GM12878 (cell line): ENCODE results near the gene TIAM1. TPM values are rescaled to one million over a fixed set of nuclear protein-coding genes. Genes with fewer than 3 reads are reported as not detected.

Experiments
- ATAC-seq: fragments of 200-7000 bp; cut with Tn5 transposase; 3 replicates; pipeline ENCODE4 v1.9.1; 2020; ENCODE audit warnings: mild to moderate bottlenecking, moderate library complexity
- BruUV-seq: library from RNA; stranded (reverse); fragments of 400-500 nt; replicated peaks from 2 replicates; lab custom pipeline; 2021; lab: Mats Ljungman, UMichigan
- CTCF ChIA-PET: fragments of 300-600 bp; sonication (Branson Sonifier 250); formaldehyde crosslinking; extraction: SDS; loops from one replicate; lab custom pipeline; 2021; ENCODE audit warnings: inconsistent platforms; lab: Yijun Ruan, JAX
- POLR2A ChIA-PET: fragments of 350-600 bp; formaldehyde crosslinking; extraction: SDS; loops from one replicate; lab custom pipeline; 2021; ENCODE audit warnings: inconsistent platforms; lab: Charles Lee
- RAD21 ChIA-PET: fragments of 300-600 bp; sonication (Branson Sonifier 250); formaldehyde crosslinking; loops from one replicate; lab custom pipeline; 2023; ENCODE audit warnings: antibody characterized with exemption; ENCODE audit not compliant: unreplicated experiment; lab: Charles Lee
- SMC1A ChIA-PET: fragments of 300-600 bp; sonication (Branson Sonifier 250); formaldehyde crosslinking; loops from one replicate; lab custom pipeline; 2023; ENCODE audit not compliant: unreplicated experiment, uncharacterized antibody; lab: Charles Lee
- DNase-seq: peaks from one replicate; pipeline ENCODE4 v3.0.0-alpha.2; 2011; ENCODE audit warnings: low read depth, low spot score
- FAIRE-seq: peaks from 3 replicates; lab custom pipeline; 2011; peaks lifted over from hg19 to GRCh38; lab: Jason Lieb, UNC
- H2AFZ ChIP-seq: 2 replicates; pipeline ENCODE4 v1.6.0; 2011; ENCODE audit warnings: low read depth, low read length, control low read depth; ENCODE audit not compliant: control insufficient read depth
- H3K27ac ChIP-seq: 2 replicates; pipeline ENCODE4 v1.5.1; 2011; ENCODE audit warnings: control low read depth; ENCODE audit not compliant: control insufficient read depth, insufficient read depth
- H3K27me3 ChIP-seq, 2 experiments: replicated peaks in 1 of 2; 2 replicates each; pipeline versions ENCODE4 v1.6.0 to v1.6.1; 2011; ENCODE audit warnings: low read length in 1 of 2; ENCODE audit not compliant: control insufficient read depth in 2 of 2, insufficient read depth in 2 of 2
- H3K36me3 ChIP-seq, 2 experiments: 2 replicates each; pipeline ENCODE4 v1.5.1; 2011; ENCODE audit warnings: low read length in 1 of 2; ENCODE audit not compliant: control insufficient read depth in 2 of 2, insufficient read depth in 2 of 2
- H3K4me1 ChIP-seq: 2 replicates; pipeline ENCODE4 v1.6.1; 2011; ENCODE audit warnings: mild to moderate bottlenecking, low read length, moderate library complexity, mixed read lengths; ENCODE audit not compliant: control insufficient read depth, insufficient read depth
- H3K4me2 ChIP-seq: 2 replicates; pipeline ENCODE4 v1.6.0; 2011; ENCODE audit warnings: control low read depth; ENCODE audit not compliant: control insufficient read depth, insufficient read depth
- H3K4me3 ChIP-seq: fragments of 200-600 bp; sonication (generic); 2 replicates; pipeline ENCODE4 v1.5.1; 2016
- H3K79me2 ChIP-seq: 2 replicates; pipeline ENCODE4 v1.6.0; 2011; ENCODE audit warnings: low read length; ENCODE audit not compliant: control insufficient read depth, insufficient read depth
- H3K9ac ChIP-seq: 2 replicates; pipeline ENCODE4 v1.8.0; 2011; ENCODE audit warnings: low read length, control low read depth, mixed read lengths; ENCODE audit not compliant: control insufficient read depth, insufficient read depth
- H3K9me3 ChIP-seq: replicated peaks from 3 replicates; pipeline ENCODE4 v1.5.1; 2011; ENCODE audit warnings: mild to moderate bottlenecking, low read length; ENCODE audit not compliant: control insufficient read depth, insufficient read depth
- H4K20me1 ChIP-seq: 2 replicates; pipeline ENCODE4 v1.6.0; 2011; ENCODE audit not compliant: control insufficient read depth, insufficient read depth
- BHLHE40 ChIP-seq, 2 experiments: fragments of 450-650 bp in 1 of 2; IDR thresholded peaks; 2 replicates each; pipeline ENCODE4 v1.6.1; 2011 to 2017; ENCODE audit warnings: low read depth in 2 of 2, borderline replicate concordance in 1 of 2, improper control_type of control experiment in 1 of 2, low read length in 1 of 2, mild to moderate bottlenecking in 1 of 2
- BRCA1 ChIP-seq: IDR thresholded peaks from 2 replicates; pipeline ENCODE4 v1.6.1; 2011; ENCODE audit warnings: low read depth, low read length, improper control_type of control experiment
- ETV6 ChIP-seq, 2 experiments: fragments of 450-650 bp in 1 of 2; IDR thresholded peaks in 1 of 2; conservative IDR thresholded peaks in 1 of 2; 2 replicates each; pipeline ENCODE4 v1.6.1; 2014; ENCODE audit warnings: antibody characterized with exemption in 1 of 2, borderline replicate concordance in 1 of 2, low read depth in 1 of 2, mild to moderate bottlenecking in 1 of 2, moderate library complexity in 1 of 2
- HDAC2 ChIP-seq: fragments of 200-600 bp; sonication (generic); IDR thresholded peaks from 2 replicates; pipeline ENCODE4 v1.6.1; 2017
- MEF2A ChIP-seq: IDR thresholded peaks from 2 replicates; pipeline ENCODE4 v1.6.1; 2011; ENCODE audit warnings: low read depth, mild to moderate bottlenecking, low read length, moderate library complexity; ENCODE audit not compliant: insufficient read depth
- MTA2 ChIP-seq: fragments of 450-650 bp; IDR thresholded peaks from 2 replicates; pipeline ENCODE4 v1.6.1; 2016; ENCODE audit warnings: low read depth, mild to moderate bottlenecking, moderate library complexity
- NFYB ChIP-seq: IDR thresholded peaks from 2 replicates; pipeline ENCODE4 v1.6.1; 2011; ENCODE audit warnings: low read depth, mild to moderate bottlenecking, low read length, improper control_type of control experiment, moderate library complexity; ENCODE audit not compliant: insufficient read depth
- NR2C1 ChIP-seq: fragments of 450-650 bp; IDR thresholded peaks from 2 replicates; pipeline ENCODE4 v1.6.1; 2017; ENCODE audit warnings: antibody characterized with exemption, mild to moderate bottlenecking, moderate library complexity
- SMAD1 ChIP-seq: fragments of 450-650 bp; IDR thresholded peaks from 2 replicates; pipeline ENCODE4 v1.6.1; 2018; ENCODE audit warnings: mild to moderate bottlenecking, low read depth; ENCODE audit not compliant: partially characterized antibody
- SPI1 ChIP-seq: IDR thresholded peaks from 2 replicates; pipeline ENCODE4 v1.6.1; 2011; ENCODE audit warnings: low read depth, mild to moderate bottlenecking, low read length, moderate library complexity, borderline replicate concordance; ENCODE audit not compliant: insufficient read depth
- SUZ12 ChIP-seq: fragments of 200-600 bp; sonication (generic); IDR thresholded peaks from one replicate; pipeline ENCODE4 v1.6.1; 2018; ENCODE audit warnings: antibody characterized with exemption, mild to moderate bottlenecking; ENCODE audit not compliant: unreplicated experiment
- ZNF622 ChIP-seq: fragments of 450-650 bp; IDR thresholded peaks from 2 replicates; pipeline ENCODE4 v1.6.1; 2017; ENCODE audit warnings: mild to moderate bottlenecking, inconsistent platforms
- ZSCAN29 ChIP-seq: fragments of 450-650 bp; IDR thresholded peaks from 2 replicates; pipeline ENCODE4 v1.6.1; 2017; ENCODE audit warnings: mild to moderate bottlenecking, moderate library complexity
- WGBS: methylation state at CpG from one replicate; pipeline ENCODE4 v1.1.6; 2016; ENCODE audit warnings: low lambda C conversion rate; ENCODE audit not compliant: insufficient replicate concordance, insufficient coverage; ENCODE audit errors: missing lambda C conversion rate; 5-methylcytosine and 5-hydroxymethylcytosine counted together
- in situ Hi-C: fragments of 300-500 bp; cut with MboI; formaldehyde crosslinking; loops from 9 replicates; pipeline ENCODE4 v1.14.3; 2018; ENCODE audit warnings: mixed read lengths
- intact Hi-C: fragments of 100-400 bp; cut with micrococcal nuclease; formaldehyde crosslinking; loops from one replicate; pipeline ENCODE4 v1.14.2; 2022; ENCODE audit not compliant: unreplicated experiment
- polyA plus RNA-seq, 11 experiments: library from polyadenylated mRNA; depleted of rRNA in 4 of 11; unstranded in 6 of 11; stranded (reverse) in 5 of 11; fragments of >200 nt; fragmentation: Nextera tagmentation in 4 of 11; fragmentation: Illumina TruSeq in 1 of 11; extraction: Ambion mirVana in 4 of 11; extraction: Trizol in 1 of 11; gene quantifications; 1 replicate in 1 of 11; 2 replicates in 10 of 11; pipeline versions ENCODE4 v1.2.1 to v1.2.3, GENCODE V29; 2011 to 2016; ENCODE audit warnings: inconsistent platforms in 2 of 11, missing spikeins in 2 of 11, low read depth in 1 of 11
- total RNA-seq, 4 experiments: library from RNA; depleted of rRNA in 3 of 4; stranded (reverse); fragments of >200 nt in 3 of 4; fragmentation: Illumina TruSeq in 1 of 4; extraction: Trizol in 1 of 4; gene quantifications; 2 replicates each; pipeline versions ENCODE4 v1.2.1 to v1.2.3, GENCODE V29; 2013 to 2021
- TF ChIP-seq, protein P1 (sequence below): fragments of 450-650 bp; formaldehyde crosslinking; IDR thresholded peaks from 2 replicates; pipeline ENCODE4 v1.4.0; 2022; ENCODE audit warnings: mild to moderate bottlenecking, moderate library complexity
- TF ChIP-seq, protein P2 (sequence below): IDR thresholded peaks from 2 replicates; pipeline ENCODE4 v1.6.1; 2012; ENCODE audit warnings: low read depth, low read length, improper control_type of control experiment

The TIAM1 gene
- total and polyA plus RNA-seq, 10 of the 15 experiments (the other 5 are each of a cell fraction or from before 2014, with no cell fraction given), result 0.31 to 35.9 (median 0.78) TPM

- no TSS peak for BruUV-seq
- WGBS, result 29% methylated on average over 3 of the region's 3 CpGs
These were observed 90.4 kb downstream of the TIAM1 start for GRCh38 chr21:31253684-31254083.

GRCh38 chr21:31252611-31253010, 91.5 kb downstream of the TIAM1 start:
- no peaks in the 10 kb centered on the region for H3K4me1 ChIP-seq
- H3K9me3 ChIP-seq, result no peaks in the 10 kb centered on the region
- no peaks in the 10 kb centered on the region for H3K79me2 ChIP-seq
- TF ChIP-seq SUZ12, result no peak
- no peak for TF ChIP-seq SMAD1
- TF ChIP-seq BRCA1, result no peak
- TF ChIP-seq ZSCAN29, result no peak
- TF ChIP-seq ETV6 (conservative IDR thresholded peaks at IDR 0.05 in 1 of 2, IDR thresholded peaks at IDR 0.05 in 1 of 2; ENCODE audit: borderline replicate concordance in 1 of 2, low read depth in 1 of 2), result no peak
- TF ChIP-seq BHLHE40 (IDR thresholded peaks at IDR 0.05; ENCODE audit: borderline replicate concordance in 1 of 2, low read depth in 2 of 2, low read length in 1 of 2), result no peak
- no peak for TF ChIP-seq MTA2
- TF ChIP-seq, protein P1, sequence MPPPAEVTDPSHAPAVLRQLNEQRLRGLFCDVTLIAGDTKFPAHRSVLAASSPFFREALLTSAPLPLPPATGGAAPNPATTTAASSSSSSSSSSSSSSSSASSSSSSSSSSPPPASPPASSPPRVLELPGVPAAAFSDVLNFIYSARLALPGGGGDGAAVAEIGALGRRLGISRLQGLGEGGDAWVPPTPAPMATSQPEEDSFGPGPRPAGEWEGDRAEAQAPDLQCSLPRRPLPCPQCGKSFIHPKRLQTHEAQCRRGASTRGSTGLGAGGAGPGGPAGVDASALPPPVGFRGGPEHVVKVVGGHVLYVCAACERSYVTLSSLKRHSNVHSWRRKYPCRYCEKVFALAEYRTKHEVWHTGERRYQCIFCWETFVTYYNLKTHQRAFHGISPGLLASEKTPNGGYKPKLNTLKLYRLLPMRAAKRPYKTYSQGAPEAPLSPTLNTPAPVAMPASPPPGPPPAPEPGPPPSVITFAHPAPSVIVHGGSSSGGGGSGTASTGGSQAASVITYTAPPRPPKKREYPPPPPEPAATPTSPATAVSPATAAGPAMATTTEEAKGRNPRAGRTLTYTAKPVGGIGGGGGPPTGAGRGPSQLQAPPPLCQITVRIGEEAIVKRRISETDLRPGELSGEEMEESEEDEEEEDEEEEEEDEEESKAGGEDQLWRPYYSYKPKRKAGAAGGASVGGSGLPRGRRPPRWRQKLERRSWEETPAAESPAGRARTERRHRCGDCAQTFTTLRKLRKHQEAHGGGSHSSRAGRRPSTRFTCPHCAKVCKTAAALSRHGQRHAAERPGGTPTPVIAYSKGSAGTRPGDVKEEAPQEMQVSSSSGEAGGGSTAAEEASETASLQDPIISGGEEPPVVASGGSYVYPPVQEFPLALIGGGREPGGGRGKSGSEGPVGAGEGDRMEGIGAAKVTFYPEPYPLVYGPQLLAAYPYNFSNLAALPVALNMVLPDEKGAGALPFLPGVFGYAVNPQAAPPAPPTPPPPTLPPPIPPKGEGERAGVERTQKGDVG (CRISPR knock-in tag), result no peak
- TF ChIP-seq, all 136 proteins: peak for 0
- BruUV-seq, result no TSS peak
- intact Hi-C loops (no loop called here), in situ Hi-C loops (no loop called here)
- H3K27ac ChIP-seq, result no peak overlapping the region
- WGBS, result 11% methylated on average over 6 of the region's 6 CpGs
- no peak overlapping the region for H3K4me3 ChIP-seq
- no peak for DNase-seq
- ChIA-PET SMC1A (interaction anchor here (1.2 to 1.5 kb wide), 5 partner anchors 9 to 47 kb away, joined by 3 to 5 read pairs (median 4); no protein-coding TSS in a partner anchor), POLR2A (interaction anchor here (0.5 kb wide), 1 partner anchor 9 kb away, joined by 3 read pairs; no protein-coding TSS in a partner anchor), RAD21 (no interaction called here), CTCF (interaction anchor here (0.9 to 1.1 kb wide), 2 partner anchors 16 to 64 kb away, joined by 3 read pairs; no protein-coding TSS in a partner anchor)
- H2AFZ ChIP-seq, result no peak overlapping the region
- no peak for FAIRE-seq
- H3K9ac ChIP-seq, result no peak overlapping the region
- no peak overlapping the region for H3K4me2 ChIP-seq
- no peak for ATAC-seq
- no peaks in the 10 kb centered on the region for H3K36me3 ChIP-seq
- H4K20me1 ChIP-seq, result no peaks in the 10 kb centered on the region
- H3K27me3 ChIP-seq, result no peaks in the 10 kb centered on the region

More at GRCh38 chr21:31253684-31254083, 90.4 kb downstream of the TIAM1 start:
- in situ Hi-C loops (no loop called here), intact Hi-C loops (no loop called here)
- Histone ChIP-seq H3K79me2 (no peaks in the 10 kb centered on the region), H4K20me1 (no peaks in the 10 kb centered on the region)
- no peak for DNase-seq
- CTCF ChIA-PET, result interaction anchor here (1.1 kb wide), 1 partner anchor 30 kb away, joined by 3 read pairs; no protein-coding TSS in a partner anchor
- RAD21 ChIA-PET, result no interaction called here
- TF ChIP-seq, protein P2, sequence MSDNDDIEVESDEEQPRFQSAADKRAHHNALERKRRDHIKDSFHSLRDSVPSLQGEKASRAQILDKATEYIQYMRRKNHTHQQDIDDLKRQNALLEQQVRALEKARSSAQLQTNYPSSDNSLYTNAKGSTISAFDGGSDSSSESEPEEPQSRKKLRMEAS, result no peak
- TF ChIP-seq MEF2A, result no peak
- TF ChIP-seq SPI1, result no peak
- TF ChIP-seq BRCA1, result no peak
- no peak for TF ChIP-seq HDAC2
- TF ChIP-seq NR2C1, result no peak
- no peak for TF ChIP-seq ZNF622
- no peak for TF ChIP-seq NFYB
- TF ChIP-seq, all 136 proteins: peak for 0
- ATAC-seq (no peak), FAIRE-seq (no peak)
- Histone ChIP-seq H2AFZ (no peak overlapping the region), H3K36me3 (no peaks in the 10 kb centered on the region), H3K4me2 (no peak overlapping the region), H3K9me3 (no peaks in the 10 kb centered on the region), H3K27ac (no peak overlapping the region), H3K27me3 (no peaks in the 10 kb centered on the region), H3K4me3 (no peak overlapping the region), H3K9ac (no peak overlapping the region), H3K4me1 (no peaks in the 10 kb centered on the region)
- ChIA-PET POLR2A (no interaction called here), SMC1A (interaction anchor here (1.4 kb wide), 1 partner anchor 18 kb away, joined by 4 read pairs; no protein-coding TSS in a partner anchor)
